Osteoblast (primary cell): Measurements from ENCODE around the gene TMEM161A. TPM values are rescaled to one million over a fixed set of nuclear protein-coding genes. Genes with fewer than 3 reads are reported as not detected.

Experiments
- DNase-seq: peaks from one replicate; pipeline ENCODE4 v3.0.0; 2011; ENCODE audit warnings: low spot score, mixed read lengths; ENCODE audit not compliant: insufficient read length; ENCODE audit errors: missing footprints
- H2AFZ ChIP-seq: 2 replicates; pipeline ENCODE4 v1.6.0; 2011; ENCODE audit warnings: mild to moderate bottlenecking, low read length
- H3K27ac ChIP-seq: 2 replicates; pipeline ENCODE4 v1.5.1; 2011; ENCODE audit warnings: mild to moderate bottlenecking, low read depth, low read length, moderate library complexity
- H3K27me3 ChIP-seq: 2 replicates; pipeline ENCODE4 v1.6.0; 2012; ENCODE audit warnings: mild to moderate bottlenecking, control low read depth, inconsistent platforms, low read length, moderate library complexity; ENCODE audit not compliant: insufficient read depth
- H3K36me3 ChIP-seq: 2 replicates; pipeline ENCODE4 v1.5.1; 2011; ENCODE audit warnings: mild to moderate bottlenecking, low read length, control low read depth, moderate library complexity; ENCODE audit not compliant: insufficient read depth
- H3K4me1 ChIP-seq: 2 replicates; pipeline ENCODE4 v1.5.1; 2011; ENCODE audit warnings: mild to moderate bottlenecking, low read length, control low read depth, moderate library complexity; ENCODE audit not compliant: insufficient read depth
- H3K4me2 ChIP-seq: 2 replicates; pipeline ENCODE4 v1.6.0; 2011; ENCODE audit warnings: mild to moderate bottlenecking, low read length; ENCODE audit not compliant: insufficient read depth
- H3K4me3 ChIP-seq: fragments of 200-600 bp; sonication (generic); 3 replicates; pipeline ENCODE4 v1.5.1; 2012; ENCODE audit warnings: mild to moderate bottlenecking, low read length, inconsistent platforms; ENCODE audit not compliant: insufficient read depth
- H3K79me2 ChIP-seq: 2 replicates; pipeline ENCODE4 v1.6.0; 2012; ENCODE audit warnings: mild to moderate bottlenecking, low read length, control low read depth, inconsistent platforms; ENCODE audit not compliant: insufficient read depth
- H3K9me3 ChIP-seq: 2 replicates; pipeline ENCODE4 v1.5.1; 2011; ENCODE audit warnings: low read depth, low read length, control low read depth
- H4K20me1 ChIP-seq: 2 replicates; pipeline ENCODE4 v1.6.0; 2012; ENCODE audit warnings: mild to moderate bottlenecking, low read length, control low read depth; ENCODE audit not compliant: insufficient read depth
- CTCF ChIP-seq: IDR thresholded peaks from 2 replicates; pipeline ENCODE4 v1.5.1; 2011; ENCODE audit warnings: mild to moderate bottlenecking, low read depth, low read length, moderate library complexity; ENCODE audit errors: extremely low read depth
- total RNA-seq: library from RNA; depleted of rRNA; stranded (reverse); fragments of >200 nt; gene quantifications from 2 replicates; pipeline ENCODE4 v1.2.3, GENCODE V29; 2012

TMEM161A gene
- total RNA-seq: 13.8 and 15.9 TPM in 2 replicates

DNA sequence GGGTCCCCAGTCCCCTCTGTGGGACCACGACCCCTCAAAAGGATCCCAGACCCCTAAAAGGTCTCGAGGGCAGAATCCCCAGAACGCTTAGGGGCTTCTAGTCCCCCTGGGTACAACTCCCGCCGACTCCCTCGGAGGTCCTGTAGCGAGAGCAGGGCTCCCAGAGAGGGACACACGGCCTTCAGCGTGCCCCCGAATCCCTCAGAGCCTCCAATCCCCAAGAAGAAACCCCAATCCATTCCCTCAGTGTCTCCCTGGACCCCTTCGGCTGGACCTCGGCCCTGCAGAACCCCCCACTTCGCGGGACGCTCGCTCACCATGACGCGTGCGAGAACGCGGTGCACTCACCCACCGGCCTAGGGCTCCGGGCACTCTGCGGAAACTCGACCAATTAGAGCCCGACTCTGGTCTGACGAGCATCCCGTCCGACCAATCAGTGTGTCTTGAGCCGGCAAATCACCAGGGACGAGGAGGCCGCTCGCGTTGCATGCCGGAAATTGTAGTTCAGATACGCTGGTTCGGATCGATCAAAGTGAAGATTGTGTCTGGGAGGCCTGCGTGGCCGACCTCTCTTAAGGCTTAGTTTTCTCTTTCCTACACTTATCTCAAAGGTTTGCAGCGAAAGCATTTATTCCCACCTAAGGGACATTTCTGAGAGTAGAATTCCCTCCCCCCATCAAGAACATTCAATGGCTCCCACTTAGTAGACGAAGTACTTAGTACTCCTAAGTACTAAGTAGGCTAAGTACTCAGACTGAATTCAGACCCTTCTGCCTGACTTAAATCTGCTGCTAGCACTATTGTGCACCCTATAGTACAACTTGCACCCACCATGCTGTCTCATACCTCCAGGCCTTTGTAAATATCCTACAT is at the start of gene TMEM161A:
TSS of gene TMEM161A (minus strand) at position 370 of the 873 bp plus-strand sequence. CDS start at position 320, 50 bp downstream.
- H3K27me3 ChIP-seq: no peaks in the 10 kb centered on the region

DNA sequence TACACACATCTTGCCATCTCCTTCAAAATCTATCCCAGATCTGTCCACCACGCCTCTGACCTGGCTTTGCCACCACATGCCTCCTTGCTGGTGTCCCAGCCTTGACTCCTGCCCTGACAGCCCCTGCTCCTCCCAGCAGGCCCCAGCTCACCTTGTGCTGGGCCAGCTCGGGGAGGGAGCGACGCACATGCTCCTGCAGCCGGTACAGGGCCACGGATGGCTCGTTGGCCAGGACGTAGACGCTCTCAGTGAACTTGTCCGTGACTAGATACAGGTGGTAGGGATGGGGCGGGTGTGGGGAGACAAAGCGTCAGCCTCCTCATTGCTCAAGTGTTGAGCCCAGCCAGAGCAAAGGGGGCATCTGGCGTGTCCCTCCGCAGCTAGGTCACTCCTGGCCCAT is 48.5 kb upstream of the TMEM161A start:
- Histone ChIP-seq H4K20me1 (peaks cover 13% of the 10 kb centered on the region), H3K9me3 (no peaks in the 10 kb centered on the region), H3K36me3 (peaks cover 20% of the 10 kb centered on the region), H3K4me2 (no peak overlapping the region), H2AFZ (no peak overlapping the region), H3K27ac (no peak overlapping the region), H3K4me3 (no peak overlapping the region), H3K4me1 (peaks cover 14% of the 10 kb centered on the region), H3K79me2 (peaks cover 46% of the 10 kb centered on the region), H3K27me3 (no peaks in the 10 kb centered on the region)
- DNase-seq: peak; percentile 29
- TF ChIP-seq CTCF: no peak

More for the DNA sequence above, at the start of gene TMEM161A:
- H3K4me2 ChIP-seq: peak within 1 kb of the TSS; percentile 99
- H3K79me2 ChIP-seq: peaks cover 13% of the 10 kb centered on the region
- peaks cover 8% of the 10 kb centered on the region for H3K4me1 ChIP-seq
- H3K9me3 ChIP-seq: no peaks in the 10 kb centered on the region
- peak; percentile 100 for DNase-seq
- peak within 1 kb of the TSS; percentile 99 for H3K4me3 ChIP-seq
- H2AFZ ChIP-seq: peak within 1 kb of the TSS; percentile 100
- TF ChIP-seq CTCF: no peak
- H3K36me3 ChIP-seq: no peaks in the 10 kb centered on the region
- H4K20me1 ChIP-seq: no peaks in the 10 kb centered on the region
- H3K27ac ChIP-seq: peak within 1 kb of the TSS; percentile 90

DNA sequence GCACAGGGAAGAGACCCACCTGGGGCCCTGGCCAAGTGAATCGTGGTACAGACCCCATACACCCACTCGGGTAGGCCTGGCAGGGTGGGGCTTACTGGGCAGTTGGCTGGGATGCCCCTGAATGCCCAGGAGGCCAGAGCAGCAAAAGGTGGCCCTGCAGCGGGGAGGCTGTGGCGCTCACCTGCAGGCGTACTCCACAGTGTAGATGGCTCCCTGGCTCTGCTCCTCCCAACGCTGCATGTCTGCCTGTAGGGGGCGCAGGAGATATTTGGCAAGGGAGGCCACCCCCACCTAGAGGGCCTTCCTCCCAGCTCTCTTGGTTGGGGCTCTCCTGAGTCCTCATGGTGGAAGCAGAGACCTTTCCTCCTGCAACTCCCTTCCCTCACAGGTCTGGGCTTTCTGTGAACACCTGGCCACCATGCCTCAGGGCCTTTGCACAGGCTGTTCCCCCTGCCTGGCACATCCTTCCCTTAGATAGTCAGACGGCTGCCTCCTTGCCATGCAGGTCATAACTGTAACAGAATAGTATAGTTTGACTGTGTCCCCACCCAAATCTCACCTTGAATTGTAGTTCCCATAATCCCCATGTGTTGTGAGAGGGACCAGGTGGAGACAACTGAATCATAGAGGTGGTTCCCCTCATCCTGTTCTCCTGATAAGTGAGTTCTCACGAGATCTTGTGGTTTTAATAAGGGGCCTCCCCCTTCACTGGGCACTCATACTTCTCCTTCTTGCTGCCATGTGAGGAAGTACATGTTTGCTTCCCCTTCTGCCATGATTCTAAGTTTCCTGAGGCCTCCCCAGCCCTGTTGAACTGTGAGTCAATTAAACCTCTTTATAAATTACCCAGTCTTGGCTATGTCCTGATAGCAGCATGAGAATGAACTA is 47.8 kb upstream of the TMEM161A start:
- Histone ChIP-seq H3K9me3 (no peaks in the 10 kb centered on the region), H4K20me1 (peaks cover 7% of the 10 kb centered on the region), H3K27ac (no peak overlapping the region), H3K4me3 (no peak overlapping the region), H3K4me1 (peaks cover 11% of the 10 kb centered on the region), H3K4me2 (no peak overlapping the region), H3K36me3 (peaks cover 25% of the 10 kb centered on the region), H3K27me3 (no peaks in the 10 kb centered on the region), H3K79me2 (peaks cover 40% of the 10 kb centered on the region), H2AFZ (no peak overlapping the region)
- TF ChIP-seq CTCF: peak; percentile 67
- DNase-seq: peak; percentile 86
